ENCODE data around the gene PLXNC1.

DNA sequence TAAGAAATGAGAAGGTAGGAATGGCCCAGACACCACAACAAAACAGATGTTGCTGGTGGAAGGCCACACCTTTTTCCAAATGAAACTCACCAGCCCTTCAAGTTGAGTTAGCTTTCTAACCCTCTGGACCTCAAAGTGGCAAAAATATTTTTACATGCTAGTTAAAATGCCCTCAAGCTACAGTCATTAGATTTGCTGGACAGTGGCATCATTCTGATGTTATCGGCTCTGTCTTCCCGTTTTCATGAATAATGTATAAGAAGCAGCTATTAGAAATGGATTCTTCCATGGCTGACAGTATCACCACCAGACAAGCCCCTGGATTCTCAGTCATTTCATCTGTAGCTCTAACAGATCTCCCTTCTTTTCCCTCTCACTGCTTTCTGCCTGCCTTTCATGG is 37.1 kb upstream of the PLXNC1 start:
- TF ChIP-seq FOXA1 (IDR thresholded peaks at IDR 0.05): no peak
- no peak for TF ChIP-seq TARDBP (IDR thresholded peaks at IDR 0.05)
- TF ChIP-seq ARNT (IDR thresholded peaks at IDR 0.05): no peak
- no peak for TF ChIP-seq L3MBTL2 (conservative IDR thresholded peaks at IDR 0.05)
- TF ChIP-seq NFRKB (IDR thresholded peaks at IDR 0.05): no peak
- TF ChIP-seq ELF4 (IDR thresholded peaks at IDR 0.05): no peak
- TF ChIP-seq FOXM1 (IDR thresholded peaks at IDR 0.05; ENCODE audit: borderline replicate concordance): no peak
